Neural cell (in vitro differentiated cells): ENCODE data around the gene KCNAB2.

Source experiments
- CTCF ChIP-seq: fragments of 450-650 bp; IDR thresholded peaks from 2 replicates; pipeline ENCODE4 v1.5.1; 2014; ENCODE audit warnings: antibody characterized with exemption, mild to moderate bottlenecking, moderate library complexity; ENCODE audit not compliant: poor library complexity, severe bottlenecking
- EP300 ChIP-seq: fragments of 450-650 bp; conservative IDR thresholded peaks from 2 replicates; pipeline ENCODE4 v1.6.1; 2014; ENCODE audit warnings: antibody characterized with exemption, mild to moderate bottlenecking, moderate library complexity; ENCODE audit not compliant: poor library complexity, severe bottlenecking
- EZH2 ChIP-seq: fragments of 200-600, 300-800 bp; shearing (Covaris generic), sonication (generic); IDR thresholded peaks from 2 replicates; pipeline ENCODE4 v1.6.1; 2014; ENCODE audit warnings: antibody characterized with exemption, low read length, borderline replicate concordance, mild to moderate bottlenecking; ENCODE audit not compliant: insufficient read depth, poor library complexity, severe bottlenecking
- POLR2AphosphoS5 ChIP-seq: IDR thresholded peaks from 2 replicates; pipeline ENCODE4 v1.6.1; 2012

GRCh38 chr1:6035303-6035702 is 10.4 kb upstream of the KCNAB2 start:
- TF ChIP-seq EZH2 (no peak), POLR2AphosphoS5 (no peak), CTCF (no peak), EP300 (no peak)
